Stimulated activated CD4-positive, alpha-beta T cell treated with anti-CD3 and anti-CD28 coated beads, Interleukin-12 subunit alpha, Interleukin-12 subunit beta, amount 100 ng/mL, for 4 hours (primary cell): ENCODE data around the gene ESAM.
"Not testable (repeated sequence)": the region's sequence is repeated elsewhere in the genome, so short reads cannot be mapped to it uniquely, and the experiment has no call there.

ENCODE experiments used
- DNase-seq: peaks from one replicate; pipeline ENCODE4 v3.0.0-alpha.2; 2020

Gene ESAM

DNA sequence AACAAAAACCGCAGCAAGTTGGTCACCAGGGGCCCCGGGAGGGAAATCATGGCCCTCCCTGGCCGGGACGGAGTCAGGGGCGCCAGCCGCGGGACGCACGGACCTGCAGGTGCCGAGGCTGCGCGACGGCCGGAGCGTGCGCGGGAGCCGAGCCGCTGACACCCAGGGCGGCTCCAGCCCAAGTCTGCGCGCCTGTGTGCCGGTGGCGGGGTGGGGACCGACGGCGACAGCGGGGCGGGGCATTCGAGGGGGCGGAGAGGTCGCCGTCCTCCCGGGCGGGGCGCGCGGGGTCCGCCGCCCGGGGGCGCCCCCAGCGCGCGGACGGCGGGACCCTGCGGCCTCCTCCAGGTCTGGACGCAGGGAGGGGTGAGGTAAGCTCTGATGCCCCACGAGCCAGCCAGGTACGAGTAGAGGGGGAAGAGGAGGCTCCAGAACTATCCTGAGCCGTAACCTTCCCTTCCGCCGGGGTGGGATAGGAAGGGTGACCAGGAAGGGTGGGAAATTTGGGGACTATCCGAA is at the start of gene ESAM:
Gene ESAM, minus strand, starts transcription at position 186 of the 519 bp plus-strand sequence. Its CDS starts 136 bp downstream, at position 50.
- peak; percentile 67 for DNase-seq

- DNase-seq, result no peak
These were observed 49.5 kb upstream of the ESAM start for GRCh38 chr11:124811399-124812125.

- no peak for DNase-seq
These were observed 45.7 kb upstream of the ESAM start for GRCh38 chr11:124807660-124808270.

DNA sequence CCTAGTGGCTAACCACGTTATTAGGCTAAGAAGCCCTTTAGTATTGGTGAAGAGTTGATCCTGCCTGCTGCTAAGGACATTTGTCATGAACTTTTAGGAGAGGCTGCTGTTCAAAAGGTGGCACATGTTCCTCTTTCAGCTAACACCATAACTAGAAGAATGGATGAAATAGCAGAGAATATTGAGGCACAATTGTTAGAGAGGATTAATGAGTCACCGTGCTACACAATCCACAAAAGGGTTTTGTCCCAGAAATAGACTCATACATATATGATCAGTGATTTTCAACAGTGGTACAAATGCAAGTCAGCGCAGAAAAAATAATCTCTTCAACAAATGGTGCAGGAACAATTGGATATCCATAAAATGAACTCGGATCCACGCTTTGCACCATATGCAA is 45.1 kb upstream of the ESAM start:
- no peak for DNase-seq

DNA sequence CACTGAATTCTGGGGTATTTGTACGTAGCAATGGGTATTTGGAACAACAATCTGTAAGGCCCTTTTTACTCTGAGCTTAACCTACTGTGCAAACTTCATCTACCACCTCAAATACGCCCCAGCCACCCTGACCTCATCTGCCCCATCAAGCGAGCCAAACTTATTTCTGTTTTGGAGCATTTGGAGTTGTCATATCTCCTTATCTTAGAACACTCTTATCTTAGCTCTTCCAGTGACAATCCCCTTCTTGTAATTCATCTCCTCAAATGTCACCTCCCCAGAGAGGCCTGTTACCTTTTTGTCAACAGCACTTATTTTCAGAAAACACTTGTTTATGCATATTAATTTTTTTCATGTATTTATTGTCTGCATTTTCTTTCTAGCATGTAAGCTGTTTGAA is 42.8 kb upstream of the ESAM start:
- no peak for DNase-seq

GRCh38 chr11:124801636-124802312 is 39.7 kb upstream of the ESAM start:
- DNase-seq, result no peak

DNA sequence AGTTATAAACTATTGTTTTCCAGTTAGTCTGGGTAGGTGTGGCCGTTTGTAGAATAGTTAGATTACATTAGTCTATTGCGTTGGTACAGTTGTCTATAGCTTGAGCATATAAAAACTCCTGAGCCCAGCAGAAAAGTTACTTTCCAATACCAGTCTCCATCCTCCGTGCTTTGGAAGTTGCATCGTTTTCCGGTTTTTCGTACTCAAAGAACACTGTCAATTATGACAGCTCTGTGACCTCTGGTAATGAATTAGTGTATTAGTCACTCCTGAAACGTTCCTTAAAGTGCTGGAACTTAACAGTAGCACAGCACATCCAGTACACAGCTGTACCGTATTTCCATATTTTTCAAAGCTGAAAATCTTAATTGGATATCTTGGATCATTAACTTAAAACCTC is 38.9 kb upstream of the ESAM start:
- DNase-seq, result no peak

- peak; percentile 77 for DNase-seq
These were observed 38.3 kb upstream of the ESAM start, which contains the start of gene MSANTD2 for GRCh38 chr11:124800226-124800929. Gene MSANTD2, minus strand, starts transcription at chr11:124800406. Its CDS starts 26 bp downstream, at chr11:124800380.

- peak; percentile 34 for DNase-seq
These were observed 37.5 kb upstream of the ESAM start for GRCh38 chr11:124799348-124800225.

GRCh38 chr11:124798991-124799347 is 36.9 kb upstream of the ESAM start:
- DNase-seq, result no peak

DNA sequence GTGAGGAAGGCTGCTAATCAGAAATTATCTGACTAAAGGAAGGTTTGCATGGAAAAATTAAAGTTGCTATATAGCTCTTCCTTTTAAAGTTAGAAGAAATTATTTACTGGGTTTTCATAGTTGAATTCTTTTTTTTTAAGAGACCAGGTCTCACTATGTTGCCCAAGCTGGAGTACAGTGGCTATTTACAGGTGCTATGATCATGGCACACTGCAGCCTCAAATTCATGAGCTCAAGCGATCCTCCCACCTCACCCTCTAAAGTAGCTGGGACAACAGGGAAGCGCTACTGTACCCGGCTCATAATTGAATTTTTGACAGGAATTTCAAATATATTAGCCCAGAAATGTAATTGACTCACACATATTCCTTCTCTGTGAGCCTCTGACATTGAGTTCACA is 34.2 kb upstream of the ESAM start:
- DNase-seq, result no peak

GRCh38 chr11:124793466-124794278 is 31.6 kb upstream of the ESAM start:
- no peak for DNase-seq

DNA sequence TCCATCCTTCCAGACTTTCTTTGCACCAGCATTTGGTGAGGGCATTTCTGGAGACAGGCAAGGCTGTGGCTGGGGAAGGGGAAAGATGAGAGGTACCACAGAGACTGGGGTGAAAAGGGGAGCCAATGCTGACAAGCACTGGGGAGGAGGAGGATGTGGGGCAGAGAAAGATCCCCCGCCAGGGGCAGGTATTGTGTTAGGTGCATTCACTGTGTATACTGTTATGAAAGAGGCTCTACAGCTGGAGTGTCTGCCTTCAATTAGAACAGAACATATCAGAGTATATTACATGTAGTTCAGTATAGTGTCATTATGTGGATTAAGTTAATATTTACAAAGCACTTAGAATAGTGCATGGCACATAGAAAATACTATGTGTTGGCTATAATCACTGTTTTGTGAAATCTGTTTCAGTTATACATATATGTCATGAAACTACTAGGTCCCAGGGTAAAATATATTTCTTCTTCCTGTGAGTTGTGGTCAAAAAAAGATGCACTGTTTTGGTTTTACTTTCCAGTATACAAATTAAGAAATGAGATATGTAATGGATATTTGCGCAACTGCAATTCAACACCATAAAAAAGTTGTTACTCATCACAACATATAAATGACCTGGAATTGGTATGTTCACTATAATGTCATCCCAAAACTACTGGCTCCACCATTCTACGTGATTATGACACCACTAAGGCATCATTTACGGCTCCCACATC is 29.7 kb upstream of the ESAM start:
- DNase-seq, result no peak

DNA sequence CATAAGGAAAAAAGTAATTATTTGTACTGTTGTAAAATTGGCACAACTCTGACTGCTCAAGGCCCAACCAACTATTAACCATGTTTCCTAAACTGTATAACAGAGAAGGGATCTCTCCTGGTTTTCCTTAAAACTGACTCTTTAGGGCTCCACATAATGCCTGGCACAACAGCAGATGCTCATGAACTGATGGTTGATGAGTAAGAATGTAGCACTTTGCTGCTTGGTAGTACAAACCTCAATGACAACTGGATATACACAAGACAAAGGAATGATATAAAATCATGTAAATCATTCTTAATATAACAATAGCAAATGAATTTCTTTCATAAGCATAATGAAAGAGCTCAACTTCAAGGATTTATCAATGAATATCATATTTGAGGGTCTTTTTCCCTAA is 26.4 kb upstream of the ESAM start:
- no peak for DNase-seq

GRCh38 chr11:124784051-124784450 is 22.0 kb upstream of the ESAM start:
- DNase-seq, result no peak

DNA sequence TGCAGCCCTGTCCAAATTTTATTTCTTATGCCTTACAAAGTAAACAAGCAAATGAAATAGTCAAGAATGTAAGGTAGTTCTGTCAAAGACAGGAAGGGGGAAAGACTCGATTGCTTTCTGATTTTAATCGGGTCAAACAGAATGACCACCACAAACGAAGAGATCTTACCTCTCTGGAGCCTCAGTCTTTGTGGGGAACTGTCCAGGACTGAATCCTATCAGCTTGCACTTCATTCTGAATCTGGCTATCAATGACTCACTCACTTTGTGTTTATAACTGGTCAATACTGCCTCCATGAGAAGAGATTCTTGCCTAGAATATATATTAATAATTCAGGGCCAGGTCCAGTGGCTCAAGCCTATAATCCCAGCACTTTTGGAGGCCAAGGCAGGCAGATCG is 20.9 kb upstream of the ESAM start:
- no peak for DNase-seq

DNA sequence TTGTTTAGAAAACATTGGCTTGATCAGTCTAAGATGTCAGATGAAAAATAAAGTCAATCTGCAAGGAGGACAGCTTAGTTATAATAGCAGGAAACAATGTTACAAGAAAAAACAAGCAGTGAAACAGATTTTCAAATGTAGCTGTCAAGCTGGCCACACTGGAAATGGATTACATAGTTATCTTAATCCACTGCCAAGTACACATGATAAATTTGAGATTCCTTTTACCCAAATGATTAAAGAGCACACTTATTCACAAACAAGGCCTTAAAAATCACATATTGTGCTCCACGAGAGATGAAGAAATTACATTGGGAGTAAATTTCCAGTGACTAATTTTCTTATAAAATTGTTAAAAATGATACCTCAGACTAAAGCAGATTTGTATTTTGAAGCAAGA is 17.5 kb upstream of the ESAM start:
- DNase-seq, result no peak

DNA sequence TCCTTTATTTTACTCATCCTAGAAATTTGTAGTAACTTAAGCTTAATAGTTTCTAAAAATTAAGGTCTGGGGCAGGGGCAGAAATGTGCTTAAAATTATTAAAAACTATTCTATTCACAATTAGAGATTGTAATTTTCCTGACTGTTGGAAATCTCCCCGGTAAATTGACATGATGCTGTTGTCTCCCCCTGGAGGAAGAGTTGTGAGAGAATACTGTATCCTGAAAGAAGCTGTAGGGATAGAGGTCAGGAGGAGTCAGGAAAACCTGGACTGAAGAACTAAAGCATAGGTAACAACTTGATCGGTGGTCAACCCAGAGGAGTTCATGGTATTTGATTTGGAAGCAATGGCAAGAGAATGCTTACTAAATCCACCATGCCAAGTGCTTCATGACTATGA is 16.2 kb upstream of the ESAM start:
- no peak for DNase-seq

- no peak for DNase-seq
These were observed 15.0 kb upstream of the ESAM start for GRCh38 chr11:124776865-124777645.

DNA sequence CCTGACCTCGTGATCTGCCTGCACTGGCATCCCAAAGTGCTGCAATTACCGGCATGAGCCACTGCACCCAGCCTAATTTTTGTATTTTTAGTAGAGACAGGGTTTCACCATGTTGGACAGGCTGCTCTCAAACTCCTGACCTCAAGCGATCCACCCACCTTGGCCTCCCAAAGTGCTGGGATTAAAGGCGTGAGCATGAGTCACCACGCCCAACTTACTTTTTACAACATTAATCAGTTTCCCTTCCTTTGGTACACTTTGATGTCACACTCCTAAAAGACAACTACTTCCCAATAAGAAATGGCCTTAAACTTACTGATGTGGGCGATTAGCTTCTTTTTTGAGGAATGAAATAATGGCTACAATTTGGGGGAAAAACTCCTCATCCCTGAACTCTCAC is 8.9 kb upstream of the ESAM start:
- not testable (repeated sequence) for DNase-seq
